Activated CD4-positive, alpha-beta T cell treated with anti-CD3 and anti-CD28 coated beads for 24 hours (primary cell): ENCODE results near the gene SLC7A6OS.

Experiments used
- DNase-seq, 2 donors: peaks; one replicate each; pipeline ENCODE4 v3.0.0-alpha.2; 2020; ENCODE audit warnings: low read depth in 2 of 2

SLC7A6OS gene

GRCh38 chr16:68253721-68254120 lies 57.0 kb downstream of the SLC7A6OS start:
- no peak for DNase-seq

GRCh38 chr16:68252383-68252782 lies 58.4 kb downstream of the SLC7A6OS start:
- no peak for DNase-seq

DNA sequence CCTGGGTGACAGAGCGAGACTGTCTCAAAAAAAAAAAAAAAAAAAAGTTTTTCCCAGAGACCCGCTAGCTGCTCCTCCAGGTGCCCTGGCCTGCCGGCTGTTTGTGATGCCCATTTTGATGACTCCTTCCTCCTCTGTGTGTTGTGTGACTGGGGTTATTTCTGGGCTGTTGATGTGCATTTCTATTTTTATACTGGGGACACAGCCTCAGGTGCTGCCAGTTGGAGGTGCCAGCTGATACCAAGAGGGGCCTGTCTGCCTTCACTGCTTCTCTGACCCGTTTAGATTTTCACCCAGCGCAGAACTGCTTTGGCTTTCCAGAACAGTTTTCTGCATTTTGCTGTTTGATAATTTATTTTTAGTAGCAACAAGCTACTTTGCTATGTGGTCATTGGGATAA lies 58.9 kb downstream of the SLC7A6OS start:
- DNase-seq: no peak

DNA sequence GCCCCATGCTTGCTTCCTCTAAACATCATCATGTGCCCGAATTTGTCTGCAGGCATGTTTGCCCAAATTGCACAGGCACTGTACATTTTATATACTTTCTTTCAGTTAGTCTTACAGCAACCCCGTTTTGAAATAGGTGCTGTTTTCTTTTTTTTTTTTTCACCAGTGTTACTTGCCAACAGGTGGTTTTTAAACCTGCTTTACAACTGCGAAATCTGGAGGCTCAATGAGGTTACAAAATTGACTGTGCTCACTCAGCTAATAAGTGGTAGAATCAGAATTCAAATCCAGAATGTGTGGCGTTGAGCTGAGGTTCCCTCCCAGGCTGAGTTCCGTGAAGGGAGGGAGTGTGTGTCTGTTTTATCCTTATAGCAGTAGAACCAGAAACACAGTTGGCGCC lies 59.8 kb downstream of the SLC7A6OS start:
- DNase-seq: no peak

DNA sequence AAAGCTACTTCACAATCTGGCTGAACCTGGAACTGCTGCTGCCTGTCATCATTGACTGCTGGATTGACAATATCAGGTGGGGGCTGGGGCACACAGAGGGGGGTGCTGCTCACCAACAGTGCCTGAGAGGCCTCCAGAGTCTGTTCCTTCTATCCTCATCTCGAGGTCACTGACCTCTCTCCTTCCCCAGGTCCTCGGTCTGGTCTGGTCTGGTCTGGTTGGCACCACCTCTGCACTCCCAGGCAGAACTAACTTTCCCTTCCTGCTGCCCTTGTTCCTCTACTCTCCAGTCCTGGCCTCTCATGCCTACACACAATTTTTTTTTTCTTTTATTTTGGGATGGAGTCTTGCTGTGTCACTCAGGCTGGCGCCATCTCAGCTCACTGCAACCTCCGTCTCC lies 61.4 kb downstream of the SLC7A6OS start:
- no peak for DNase-seq
